WTC11 (cell line): ENCODE measurements around the gene F2. TPM values are rescaled to one million over a fixed set of nuclear protein-coding genes. Genes with fewer than 3 reads are reported as not detected.
"Not testable (repeated sequence)": the region's sequence is repeated elsewhere in the genome, so short reads cannot be mapped to it uniquely, and the experiment has no call there.

Experiments
- ATAC-seq: fragments of 200-7000 bp; cut with Tn5 transposase; 2 replicates; pipeline ENCODE4 v1.10.0; 2021; ENCODE audit warnings: mild to moderate bottlenecking, moderate library complexity
- CTCF ChIA-PET: fragments of 300-600 bp; sonication (Branson Sonifier 250); formaldehyde crosslinking; loops from one replicate; lab custom pipeline; 2021; ENCODE audit warnings: antibody characterized with exemption; lab: Charles Lee
- POLR2A ChIA-PET: fragments of 350-600 bp; sonication (Branson Sonifier 250); formaldehyde crosslinking; loops from one replicate; lab custom pipeline; 2021; ENCODE audit warnings: antibody characterized with exemption; lab: Charles Lee
- DNase-seq: peaks from one replicate; pipeline ENCODE4 v3.0.0; 2021; ENCODE audit warnings: low spot score
- H3K27ac Mint-ChIP-seq: 2 replicates; pipeline ENCODE4 v1.8.0; 2021; ENCODE audit warnings: mixed read lengths
- H3K27me3 Mint-ChIP-seq: 2 replicates; pipeline ENCODE4 v1.8.0; 2021; ENCODE audit warnings: low read depth, mild to moderate bottlenecking, moderate library complexity, mixed read lengths
- H3K36me3 Mint-ChIP-seq: 2 replicates; pipeline ENCODE4 v1.8.0; 2021; ENCODE audit warnings: mixed read lengths
- H3K4me1 Mint-ChIP-seq: 2 replicates; pipeline ENCODE4 v1.8.0; 2022; ENCODE audit warnings: mixed read lengths
- H3K4me3 Mint-ChIP-seq: 2 replicates; pipeline ENCODE4 v1.8.0; 2021; ENCODE audit warnings: mild to moderate bottlenecking, moderate library complexity, mixed read lengths
- H3K9me3 Mint-ChIP-seq: 2 replicates; pipeline ENCODE4 v1.8.0; 2021; ENCODE audit warnings: mixed read lengths
- CREB1 ChIP-seq: sonication (generic); formaldehyde crosslinking; IDR thresholded peaks from 2 replicates; pipeline ENCODE4 v1.8.0; 2023; ENCODE audit warnings: mild to moderate bottlenecking, missing genetic modification reagents
- GABPB1 ChIP-seq: sonication (generic); formaldehyde crosslinking; IDR thresholded peaks from 2 replicates; pipeline ENCODE4 v1.8.1; 2023; ENCODE audit warnings: mild to moderate bottlenecking, missing genetic modification reagents
- NFATC4 ChIP-seq: fragments of 250-450 bp; sonication (Bioruptor Pico); IDR thresholded peaks from 2 replicates; pipeline ENCODE4 v1.9.0; 2021; ENCODE audit warnings: mild to moderate bottlenecking
- NR2C2 ChIP-seq: sonication (generic); formaldehyde crosslinking; IDR thresholded peaks from 2 replicates; pipeline ENCODE4 v1.8.0; 2022; ENCODE audit warnings: mild to moderate bottlenecking, missing genetic modification reagents
- TCF7 ChIP-seq: sonication (generic); formaldehyde crosslinking; IDR thresholded peaks from 2 replicates; pipeline ENCODE4 v1.8.0; 2022; ENCODE audit warnings: mild to moderate bottlenecking, low read depth, missing genetic modification reagents, moderate library complexity
- ZNF232 ChIP-seq: sonication (generic); formaldehyde crosslinking; IDR thresholded peaks from 2 replicates; pipeline ENCODE4 v1.8.0; 2022; ENCODE audit warnings: mild to moderate bottlenecking, missing genetic modification reagents
- ZNF281 ChIP-seq: sonication (generic); formaldehyde crosslinking; IDR thresholded peaks from 2 replicates; pipeline ENCODE4 v1.8.0; 2023; ENCODE audit warnings: mild to moderate bottlenecking, missing genetic modification reagents
- ZNF416 ChIP-seq: fragments of 250-450 bp; sonication (Bioruptor Pico); IDR thresholded peaks from 2 replicates; pipeline ENCODE4 v1.9.0; 2021; ENCODE audit warnings: mild to moderate bottlenecking, inconsistent platforms
- ZNF512 ChIP-seq: sonication (generic); formaldehyde crosslinking; IDR thresholded peaks from 2 replicates; pipeline ENCODE4 v1.8.1; 2022; ENCODE audit warnings: missing genetic modification reagents, borderline replicate concordance
- total RNA-seq: library from RNA; stranded (reverse); gene quantifications from 3 replicates; pipeline ENCODE4 v1.2.3, GENCODE V29; 2021
- TF ChIP-seq, protein P1 (sequence below): sonication (generic); formaldehyde crosslinking; IDR thresholded peaks from 2 replicates; pipeline ENCODE4 v1.8.0; 2023; ENCODE audit warnings: missing genetic modification reagents

F2 gene
- total RNA-seq, 1 experiment from 2014 or later = 0.50 TPM

GRCh38 chr11:46712874-46713576 is 6.0 kb upstream of the F2 start:
- Mint-ChIP-seq H3K4me1 (peaks cover under 1% of the 10 kb centered on the region; the same call in 1 of the 2 replicates), H3K9me3 (no peaks in the 10 kb centered on the region), H3K36me3 (no peaks in the 10 kb centered on the region), H3K4me3 (no peak overlapping the region), H3K27ac (no peak overlapping the region), H3K27me3 (no peaks in the 10 kb centered on the region)
- POLR2A ChIA-PET = no interaction called here
- CTCF ChIA-PET = no interaction called here
- no peak for ATAC-seq
- DNase-seq = no peak
- TF ChIP-seq ZNF281 (CRISPR knock-in tag) (no peak), NR2C2 (CRISPR knock-in tag) (no peak), CREB1 (CRISPR knock-in tag) (no peak), ZNF416 (no peak)
- TF ChIP-seq, protein P1, sequence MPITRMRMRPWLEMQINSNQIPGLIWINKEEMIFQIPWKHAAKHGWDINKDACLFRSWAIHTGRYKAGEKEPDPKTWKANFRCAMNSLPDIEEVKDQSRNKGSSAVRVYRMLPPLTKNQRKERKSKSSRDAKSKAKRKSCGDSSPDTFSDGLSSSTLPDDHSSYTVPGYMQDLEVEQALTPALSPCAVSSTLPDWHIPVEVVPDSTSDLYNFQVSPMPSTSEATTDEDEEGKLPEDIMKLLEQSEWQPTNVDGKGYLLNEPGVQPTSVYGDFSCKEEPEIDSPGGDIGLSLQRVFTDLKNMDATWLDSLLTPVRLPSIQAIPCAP (CRISPR knock-in tag) = no peak

DNA sequence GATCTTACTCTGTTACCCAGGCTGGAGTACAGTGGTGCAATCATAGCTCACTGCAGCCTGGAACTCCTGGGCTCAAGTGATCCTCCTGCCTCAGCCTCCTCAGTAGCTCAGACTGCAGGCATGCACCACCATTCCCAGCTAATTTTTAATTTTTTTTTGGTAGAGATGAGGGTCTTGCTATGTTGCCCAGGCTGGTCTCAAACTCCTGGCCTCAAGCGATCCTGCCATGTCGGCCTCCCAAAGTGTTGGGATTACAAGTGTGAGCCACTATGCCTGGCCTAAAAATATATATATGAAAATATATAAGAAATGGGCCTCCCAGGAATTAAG is 1.2 kb upstream of the F2 start:
- H3K9me3 Mint-ChIP-seq, CTCF ChIA-PET, H3K4me1 Mint-ChIP-seq, ATAC-seq, DNase-seq, H3K4me3 Mint-ChIP-seq, H3K27ac Mint-ChIP-seq, H3K27me3 Mint-ChIP-seq, H3K36me3 Mint-ChIP-seq: not testable (repeated sequence)
- POLR2A ChIA-PET = interaction anchor here (0.7 kb wide), 1 partner anchor 10 kb away, joined by 3 read pairs; no protein-coding TSS in a partner anchor

GRCh38 chr11:46718155-46719019 is 626 bp upstream of the F2 start:
- POLR2A ChIA-PET = interaction anchor here (0.7 to 0.9 kb wide), 2 partner anchors 9 to 17 kb away, joined by 3 read pairs; partner anchors contain the start of gene ZNF408
- no peaks in the 10 kb centered on the region for H3K36me3 Mint-ChIP-seq
- TF ChIP-seq GABPB1 (CRISPR knock-in tag) = peak; percentile 71
- no peak for TF ChIP-seq TCF7 (CRISPR knock-in tag)
- no peak overlapping the region for H3K4me3 Mint-ChIP-seq
- CTCF ChIA-PET = no interaction called here
- H3K27ac Mint-ChIP-seq = no peak overlapping the region; the same call in 1 of the 2 replicates
- H3K27me3 Mint-ChIP-seq = no peaks in the 10 kb centered on the region
- peaks cover 2% of the 10 kb centered on the region; the same call in 1 of the 2 replicates for H3K4me1 Mint-ChIP-seq
- no peaks in the 10 kb centered on the region for H3K9me3 Mint-ChIP-seq
- ATAC-seq (peak; percentile 82), DNase-seq (no peak)

GRCh38 chr11:46719543-46720218 is 668 bp downstream of the F2 start:
- Mint-ChIP-seq H3K36me3 (no peaks in the 10 kb centered on the region), H3K9me3 (no peaks in the 10 kb centered on the region), H3K27ac (no peak overlapping the region), H3K4me3 (no peak overlapping the region), H3K4me1 (peaks cover 10% of the 10 kb centered on the region), H3K27me3 (no peaks in the 10 kb centered on the region)
- no peak for TF ChIP-seq ZNF232 (CRISPR knock-in tag)
- no peak for TF ChIP-seq NFATC4
- no peak for TF ChIP-seq ZNF512 (CRISPR knock-in tag)
- ATAC-seq = no peak
- no peak for DNase-seq
- POLR2A ChIA-PET = interaction anchor here (0.9 kb wide), 1 partner anchor 19 kb away, joined by 3 read pairs; the partner anchor contains the start of gene ZNF408
- CTCF ChIA-PET = interaction anchor here (1.3 kb wide), 1 partner anchor 433 kb away, joined by 4 read pairs; no protein-coding TSS in a partner anchor
